HEK293T (cell line): ENCODE data around the gene NALF2.

Experiments
- CTCF ChIA-PET: fragments of 350-600 bp; formaldehyde crosslinking; extraction: SDS; loops from one replicate; lab custom pipeline; 2021; ENCODE audit warnings: antibody characterized with exemption, inconsistent platforms; lab: Yijun Ruan, JAX
- POLR2A ChIA-PET: fragments of 350-600 bp; formaldehyde crosslinking; extraction: SDS; loops from one replicate; lab custom pipeline; 2020; ENCODE audit warnings: antibody characterized with exemption, inconsistent platforms; lab: Yijun Ruan, JAX
- DNase-seq: peaks from one replicate; pipeline ENCODE4 v3.0.0; 2012; ENCODE audit warnings: mixed read lengths; ENCODE audit errors: extremely low spot score
- ARNT ChIP-seq: fragments of 450-650 bp; IDR thresholded peaks from 2 replicates; pipeline ENCODE4 v1.6.1; 2017; ENCODE audit warnings: mild to moderate bottlenecking
- BHLHE40 ChIP-seq: fragments of 450-650 bp; IDR thresholded peaks from 2 replicates; pipeline ENCODE4 v1.6.1; 2016; ENCODE audit warnings: mild to moderate bottlenecking, moderate library complexity, borderline replicate concordance
- CTBP1 ChIP-seq: fragments of 450-650 bp; IDR thresholded peaks from 2 replicates; pipeline ENCODE4 v1.6.1; 2016; ENCODE audit warnings: borderline replicate concordance
- ELF4 ChIP-seq: fragments of 450-650 bp; IDR thresholded peaks from 2 replicates; pipeline ENCODE4 v1.6.1; 2017; ENCODE audit warnings: antibody characterized with exemption
- FOXA1 ChIP-seq: fragments of 450-650 bp; IDR thresholded peaks from 2 replicates; pipeline ENCODE4 v1.6.1; 2016; ENCODE audit warnings: mild to moderate bottlenecking
- FOXK2 ChIP-seq: fragments of 450-650 bp; IDR thresholded peaks from 2 replicates; pipeline ENCODE4 v1.6.1; 2016; ENCODE audit warnings: mild to moderate bottlenecking
- FOXM1 ChIP-seq: fragments of 450-650 bp; IDR thresholded peaks from 2 replicates; pipeline ENCODE4 v1.6.1; 2017; ENCODE audit warnings: mild to moderate bottlenecking, borderline replicate concordance
- HDGF ChIP-seq: fragments of 450-650 bp; IDR thresholded peaks from 2 replicates; pipeline ENCODE4 v1.6.1; 2017; ENCODE audit warnings: antibody characterized with exemption, borderline replicate concordance
- L3MBTL2 ChIP-seq: fragments of 450-650 bp; conservative IDR thresholded peaks from 2 replicates; pipeline ENCODE4 v1.6.1; 2016; ENCODE audit warnings: mild to moderate bottlenecking
- LEF1 ChIP-seq: fragments of 450-650 bp; IDR thresholded peaks from 2 replicates; pipeline ENCODE4 v1.6.1; 2017; ENCODE audit warnings: mild to moderate bottlenecking, borderline replicate concordance
- NFRKB ChIP-seq: fragments of 450-650 bp; IDR thresholded peaks from 2 replicates; pipeline ENCODE4 v1.6.1; 2016; ENCODE audit warnings: mild to moderate bottlenecking, moderate library complexity
- SP1 ChIP-seq: fragments of 450-650 bp; IDR thresholded peaks from 2 replicates; pipeline ENCODE4 v1.6.1; 2017
- SUZ12 ChIP-seq: fragments of 450-650 bp; IDR thresholded peaks from 2 replicates; pipeline ENCODE4 v1.6.1; 2016; ENCODE audit warnings: mild to moderate bottlenecking
- TARDBP ChIP-seq: fragments of 450-650 bp; IDR thresholded peaks from 2 replicates; pipeline ENCODE4 v1.6.1; 2016
- ZNF384 ChIP-seq: fragments of 450-650 bp; IDR thresholded peaks from 2 replicates; pipeline ENCODE4 v1.6.1; 2016
- TF ChIP-seq, protein P1 (sequence below): fragments of 450-650 bp; IDR thresholded peaks from 2 replicates; pipeline ENCODE4 v1.6.1; 2016

NALF2 gene

DNA sequence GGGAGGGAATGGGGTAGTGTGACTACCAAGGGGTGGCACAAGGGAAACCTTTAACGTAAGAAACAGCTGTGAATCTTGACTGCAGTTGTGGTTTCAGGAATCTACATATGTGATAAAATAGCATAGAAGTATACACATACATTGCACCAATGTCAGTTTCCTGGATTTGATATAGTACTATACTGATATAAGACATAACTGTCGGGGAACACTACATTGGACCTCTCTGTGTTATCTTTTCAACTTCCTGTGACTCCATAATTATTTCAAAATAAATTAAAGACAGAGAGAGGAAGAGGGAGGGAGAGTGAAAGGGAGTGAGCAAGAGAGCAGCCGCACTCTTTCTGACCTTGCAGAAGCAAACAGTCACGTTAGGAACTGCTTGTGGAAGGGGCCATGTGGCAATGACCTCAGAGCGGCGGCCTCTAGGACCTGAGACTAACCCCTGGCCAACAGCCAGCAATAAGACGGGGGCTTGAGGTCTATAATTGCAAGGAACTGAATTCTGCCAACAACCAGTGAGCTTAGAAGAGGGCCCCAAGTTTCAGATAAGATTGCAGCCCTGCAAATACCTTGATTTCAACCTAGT is 47.4 kb downstream of the NALF2 start:
- no peak for DNase-seq
- ChIA-PET POLR2A (no interaction called here), CTCF (no interaction called here)
- TF ChIP-seq FOXA1 = no peak
- no peak for TF ChIP-seq L3MBTL2
- TF ChIP-seq NFRKB = no peak
- no peak for TF ChIP-seq SUZ12
- no peak for TF ChIP-seq FOXK2
- TF ChIP-seq TARDBP = no peak
- no peak for TF ChIP-seq CTBP1

DNA sequence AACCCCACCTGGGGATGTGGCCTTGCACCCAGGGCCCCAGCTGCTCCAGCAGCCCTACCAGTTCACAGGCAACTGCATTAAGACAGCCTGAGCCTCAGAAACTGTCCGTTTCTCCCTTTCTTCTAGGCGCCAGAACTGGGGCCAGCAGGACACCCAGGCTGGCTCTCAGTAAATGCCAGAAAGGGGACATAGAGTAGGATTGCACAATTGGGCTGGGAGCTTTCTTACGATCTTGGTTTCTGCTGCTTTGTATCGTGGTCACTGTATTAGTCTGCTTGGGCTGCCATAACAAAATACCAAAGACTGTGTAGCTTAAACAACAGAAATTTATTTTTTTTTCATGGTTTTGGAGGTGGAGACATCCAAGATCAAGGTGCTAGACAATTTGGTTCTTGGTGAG is 48.4 kb downstream of the NALF2 start:
- DNase-seq = no peak
- ChIA-PET CTCF (interaction anchor here (0.6 kb wide), 1 partner anchor 557 kb away, joined by 5 read pairs; no protein-coding TSS in a partner anchor), POLR2A (interaction anchor here (1.2 kb wide), 1 partner anchor 9 kb away, joined by 3 read pairs; no protein-coding TSS in a partner anchor)
- TF ChIP-seq ELF4 = no peak
- TF ChIP-seq ARNT = no peak
- TF ChIP-seq, protein P1, sequence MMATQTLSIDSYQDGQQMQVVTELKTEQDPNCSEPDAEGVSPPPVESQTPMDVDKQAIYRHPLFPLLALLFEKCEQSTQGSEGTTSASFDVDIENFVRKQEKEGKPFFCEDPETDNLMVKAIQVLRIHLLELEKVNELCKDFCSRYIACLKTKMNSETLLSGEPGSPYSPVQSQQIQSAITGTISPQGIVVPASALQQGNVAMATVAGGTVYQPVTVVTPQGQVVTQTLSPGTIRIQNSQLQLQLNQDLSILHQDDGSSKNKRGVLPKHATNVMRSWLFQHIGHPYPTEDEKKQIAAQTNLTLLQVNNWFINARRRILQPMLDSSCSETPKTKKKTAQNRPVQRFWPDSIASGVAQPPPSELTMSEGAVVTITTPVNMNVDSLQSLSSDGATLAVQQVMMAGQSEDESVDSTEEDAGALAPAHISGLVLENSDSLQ = no peak
- no peak for TF ChIP-seq NFRKB
- TF ChIP-seq TARDBP = no peak
- no peak for TF ChIP-seq ZNF384
- no peak for TF ChIP-seq HDGF
- TF ChIP-seq FOXK2 = no peak
- no peak for TF ChIP-seq SUZ12
- no peak for TF ChIP-seq BHLHE40
- no peak for TF ChIP-seq FOXM1
- no peak for TF ChIP-seq FOXA1
- no peak for TF ChIP-seq CTBP1
- no peak for TF ChIP-seq LEF1
- TF ChIP-seq L3MBTL2 = no peak
- no peak for TF ChIP-seq SP1
